ENCODE measurements around the gene IL17REL.

DNA sequence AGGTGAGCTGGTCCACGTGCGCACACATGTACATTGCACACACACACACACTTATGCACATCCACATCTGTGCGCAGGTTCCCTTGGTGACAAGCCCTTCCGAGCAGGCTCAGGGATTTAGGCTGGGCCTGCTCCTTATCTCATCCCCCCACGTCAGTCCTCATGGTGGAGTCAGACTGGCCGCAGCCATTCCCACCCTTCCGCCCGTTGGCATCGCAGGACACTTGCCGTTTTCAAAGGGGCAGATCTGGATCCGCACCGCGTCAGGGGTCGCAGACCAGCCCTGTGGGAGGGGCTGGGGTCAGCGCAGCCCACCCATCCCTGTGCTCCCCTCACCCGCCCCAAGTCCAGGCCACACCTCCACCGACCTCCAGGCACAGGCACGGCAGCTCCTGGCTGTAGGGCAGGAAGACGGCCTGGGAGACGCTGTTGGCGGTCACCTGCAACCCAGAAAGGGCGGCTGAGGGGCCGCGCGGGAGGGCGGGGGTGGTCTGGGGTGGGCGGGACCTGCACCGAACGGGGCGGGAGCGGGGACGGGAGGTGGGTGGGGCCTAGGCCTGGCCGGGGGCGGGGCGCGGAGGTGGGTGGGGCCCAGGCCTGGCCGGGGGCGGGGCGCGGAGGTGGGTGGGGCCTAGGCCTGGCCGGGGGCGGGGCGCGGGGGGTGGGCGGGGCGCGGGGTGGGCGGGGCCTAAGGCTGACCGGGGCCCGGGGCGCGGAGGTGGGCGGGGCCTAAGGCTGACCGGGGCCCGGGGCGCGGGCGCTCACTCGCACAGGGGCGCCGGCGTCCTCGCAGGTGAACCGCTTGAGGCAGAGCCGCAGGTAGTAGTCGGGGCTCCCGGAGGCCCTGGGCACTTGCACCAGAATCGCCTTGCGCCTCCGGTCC lies 13.3 kb downstream of the IL17REL start:
- TF ChIP-seq, protein P1, sequence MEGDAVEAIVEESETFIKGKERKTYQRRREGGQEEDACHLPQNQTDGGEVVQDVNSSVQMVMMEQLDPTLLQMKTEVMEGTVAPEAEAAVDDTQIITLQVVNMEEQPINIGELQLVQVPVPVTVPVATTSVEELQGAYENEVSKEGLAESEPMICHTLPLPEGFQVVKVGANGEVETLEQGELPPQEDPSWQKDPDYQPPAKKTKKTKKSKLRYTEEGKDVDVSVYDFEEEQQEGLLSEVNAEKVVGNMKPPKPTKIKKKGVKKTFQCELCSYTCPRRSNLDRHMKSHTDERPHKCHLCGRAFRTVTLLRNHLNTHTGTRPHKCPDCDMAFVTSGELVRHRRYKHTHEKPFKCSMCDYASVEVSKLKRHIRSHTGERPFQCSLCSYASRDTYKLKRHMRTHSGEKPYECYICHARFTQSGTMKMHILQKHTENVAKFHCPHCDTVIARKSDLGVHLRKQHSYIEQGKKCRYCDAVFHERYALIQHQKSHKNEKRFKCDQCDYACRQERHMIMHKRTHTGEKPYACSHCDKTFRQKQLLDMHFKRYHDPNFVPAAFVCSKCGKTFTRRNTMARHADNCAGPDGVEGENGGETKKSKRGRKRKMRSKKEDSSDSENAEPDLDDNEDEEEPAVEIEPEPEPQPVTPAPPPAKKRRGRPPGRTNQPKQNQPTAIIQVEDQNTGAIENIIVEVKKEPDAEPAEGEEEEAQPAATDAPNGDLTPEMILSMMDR (IDR thresholded peaks at IDR 0.05): no peak
- TF ChIP-seq POLR2A (IDR thresholded peaks at IDR 0.05): no peak
- TF ChIP-seq POLR2AphosphoS5 (IDR thresholded peaks at IDR 0.05): no peak
